ENCODE data around the gene ZBTB25. TPM values are rescaled to one million over a fixed set of nuclear protein-coding genes. Genes with fewer than 3 reads are reported as not detected.
A peak's percentile ranks its signal among the peaks of the same experiment; 100 is the strongest.

The ZBTB25 gene
- total RNA-seq, 1 donor from 2014 or later: 9.4 TPM

DNA sequence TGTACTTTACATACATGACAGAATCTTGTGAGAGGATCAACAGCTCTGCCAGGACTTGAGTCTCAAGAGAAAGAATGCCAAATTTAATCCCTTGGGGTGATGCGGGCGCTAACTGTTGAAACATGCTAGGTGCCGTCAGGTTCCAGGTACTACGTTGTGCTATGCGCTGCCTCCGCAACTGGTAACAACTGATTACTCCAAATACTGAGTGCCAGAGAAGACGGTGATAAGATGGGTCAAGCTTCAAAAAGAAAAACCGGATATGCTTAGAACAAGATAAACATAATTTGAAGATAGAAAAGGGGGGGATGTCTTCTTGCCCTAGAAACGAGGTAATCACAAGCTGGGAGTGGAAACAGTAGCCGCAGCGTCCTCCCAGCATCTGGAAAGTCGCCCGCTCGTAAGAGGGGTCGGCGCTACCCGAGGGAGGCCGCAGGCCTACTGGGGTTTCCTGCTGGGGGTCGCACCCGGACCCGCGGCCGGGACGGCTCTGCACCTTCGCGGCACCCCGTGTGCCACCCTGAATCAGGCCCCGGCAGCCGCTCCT lies 678 bp downstream of the ZBTB25 start:
- peaks cover 13% of the 10 kb centered on the region for H3K27me3 Mint-ChIP-seq (ENCODE audit: unreplicated experiment)
- H3K9me3 Mint-ChIP-seq (ENCODE audit: unreplicated experiment): peaks cover 14% of the 10 kb centered on the region
- H3K36me3 Mint-ChIP-seq (ENCODE audit: unreplicated experiment): no peaks in the 10 kb centered on the region
- peaks cover 26% of the 10 kb centered on the region for H3K4me1 Mint-ChIP-seq (ENCODE audit: low read depth, unreplicated experiment)
- H3K4me3 Mint-ChIP-seq (ENCODE audit: unreplicated experiment): peak overlapping the region; percentile 96
- peak overlapping the region; percentile 95 for H3K27ac Mint-ChIP-seq (ENCODE audit: unreplicated experiment)
- no peak for DNase-seq
- TF ChIP-seq, protein P1, sequence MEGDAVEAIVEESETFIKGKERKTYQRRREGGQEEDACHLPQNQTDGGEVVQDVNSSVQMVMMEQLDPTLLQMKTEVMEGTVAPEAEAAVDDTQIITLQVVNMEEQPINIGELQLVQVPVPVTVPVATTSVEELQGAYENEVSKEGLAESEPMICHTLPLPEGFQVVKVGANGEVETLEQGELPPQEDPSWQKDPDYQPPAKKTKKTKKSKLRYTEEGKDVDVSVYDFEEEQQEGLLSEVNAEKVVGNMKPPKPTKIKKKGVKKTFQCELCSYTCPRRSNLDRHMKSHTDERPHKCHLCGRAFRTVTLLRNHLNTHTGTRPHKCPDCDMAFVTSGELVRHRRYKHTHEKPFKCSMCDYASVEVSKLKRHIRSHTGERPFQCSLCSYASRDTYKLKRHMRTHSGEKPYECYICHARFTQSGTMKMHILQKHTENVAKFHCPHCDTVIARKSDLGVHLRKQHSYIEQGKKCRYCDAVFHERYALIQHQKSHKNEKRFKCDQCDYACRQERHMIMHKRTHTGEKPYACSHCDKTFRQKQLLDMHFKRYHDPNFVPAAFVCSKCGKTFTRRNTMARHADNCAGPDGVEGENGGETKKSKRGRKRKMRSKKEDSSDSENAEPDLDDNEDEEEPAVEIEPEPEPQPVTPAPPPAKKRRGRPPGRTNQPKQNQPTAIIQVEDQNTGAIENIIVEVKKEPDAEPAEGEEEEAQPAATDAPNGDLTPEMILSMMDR (IDR thresholded peaks at IDR 0.05; ENCODE audit: partially characterized antibody, unreplicated experiment): no peak

DNA sequence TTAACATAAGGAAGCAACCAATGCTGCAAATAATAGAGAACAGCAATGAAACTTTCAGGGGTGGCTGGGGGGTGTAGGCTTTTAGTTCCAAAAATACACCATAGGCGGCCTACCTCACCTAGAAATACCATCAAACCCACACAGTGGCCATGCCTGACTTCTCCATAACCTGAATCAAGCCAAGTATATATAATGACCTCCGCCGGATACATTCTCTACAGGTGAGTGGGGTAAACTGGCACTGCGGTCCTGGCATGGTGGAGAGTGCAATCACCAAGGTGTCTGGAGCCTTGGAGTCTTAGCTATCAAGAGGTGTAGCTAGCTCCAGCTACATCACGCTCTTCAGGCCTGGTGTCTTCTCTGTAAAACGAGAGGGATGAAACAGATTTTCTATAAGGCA lies 1.2 kb downstream of the ZBTB25 start:
- no peak for DNase-seq
- TF ChIP-seq, protein P1 (IDR thresholded peaks at IDR 0.05; ENCODE audit: partially characterized antibody, unreplicated experiment): no peak
- Mint-ChIP-seq H3K4me1 (ENCODE audit: low read depth, unreplicated experiment) (peaks cover 23% of the 10 kb centered on the region), H3K4me3 (ENCODE audit: unreplicated experiment) (peak overlapping the region; percentile 96), H3K27ac (ENCODE audit: unreplicated experiment) (no peak overlapping the region), H3K36me3 (ENCODE audit: unreplicated experiment) (no peaks in the 10 kb centered on the region), H3K27me3 (ENCODE audit: unreplicated experiment) (peaks cover 13% of the 10 kb centered on the region), H3K9me3 (ENCODE audit: unreplicated experiment) (peaks cover 14% of the 10 kb centered on the region)

DNA sequence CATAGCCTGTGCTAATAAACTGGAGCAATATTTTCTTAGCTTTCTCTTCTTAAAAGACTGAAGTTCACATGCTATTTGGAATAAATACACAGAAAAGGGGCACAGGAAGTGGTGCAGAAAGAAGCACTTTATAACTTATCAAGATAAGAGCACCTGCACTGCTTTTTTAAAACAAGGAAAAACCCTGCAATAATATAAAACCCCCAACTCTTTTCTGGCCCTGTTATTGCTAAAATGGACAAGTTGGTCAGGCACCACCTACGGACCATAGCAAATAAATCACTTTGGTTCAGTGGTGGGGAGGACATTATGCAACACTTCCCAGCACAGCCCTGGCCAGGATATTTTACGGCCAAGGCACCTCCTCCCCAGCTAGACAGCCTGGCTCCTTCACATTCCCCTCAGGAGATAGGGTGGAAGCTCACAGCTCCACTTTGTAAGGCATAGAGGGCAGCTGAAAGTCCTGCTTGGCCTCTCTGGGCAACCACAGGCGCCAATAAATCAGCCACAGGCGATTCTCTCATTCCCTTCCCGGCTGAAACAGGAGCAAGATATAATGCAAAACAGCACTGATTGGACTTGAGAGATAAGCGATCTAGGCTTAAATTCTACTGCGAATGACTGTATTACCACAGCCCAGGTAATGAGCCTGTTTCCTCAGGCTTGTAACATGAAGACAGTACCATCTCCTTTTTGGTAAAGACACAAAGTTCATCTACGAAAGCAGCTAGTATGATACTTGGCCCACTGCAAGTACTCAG lies 2.0 kb downstream of the ZBTB25 start:
- H3K36me3 Mint-ChIP-seq (ENCODE audit: unreplicated experiment): no peaks in the 10 kb centered on the region
- peaks cover 13% of the 10 kb centered on the region for H3K27me3 Mint-ChIP-seq (ENCODE audit: unreplicated experiment)
- H3K4me3 Mint-ChIP-seq (ENCODE audit: unreplicated experiment): no peak overlapping the region
- H3K4me1 Mint-ChIP-seq (ENCODE audit: low read depth, unreplicated experiment): peaks cover 16% of the 10 kb centered on the region
- no peak overlapping the region for H3K27ac Mint-ChIP-seq (ENCODE audit: unreplicated experiment)
- no peak for DNase-seq
- peaks cover 14% of the 10 kb centered on the region for H3K9me3 Mint-ChIP-seq (ENCODE audit: unreplicated experiment)
- TF ChIP-seq, protein P1 (IDR thresholded peaks at IDR 0.05; ENCODE audit: partially characterized antibody, unreplicated experiment): no peak

DNA sequence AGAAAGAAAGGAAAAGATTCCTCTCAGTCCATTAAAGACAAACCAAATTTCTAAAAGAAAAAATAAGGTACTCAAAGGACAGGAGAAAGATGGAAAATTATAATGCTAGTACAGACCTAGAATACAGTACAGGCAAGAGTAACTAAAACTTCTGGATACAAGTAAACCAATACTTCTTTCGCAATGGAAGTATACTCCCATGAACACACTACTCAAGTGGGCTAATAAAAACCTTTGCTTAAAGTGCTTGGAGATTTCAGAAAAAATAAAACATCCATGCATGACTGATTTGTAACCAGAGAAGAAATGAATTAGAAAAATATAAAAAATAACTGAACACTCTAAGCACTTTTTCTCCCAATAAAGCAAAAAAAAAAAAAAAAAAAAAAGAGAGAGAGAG lies 3.5 kb downstream of the ZBTB25 start:
- no peak for DNase-seq
- Mint-ChIP-seq H3K4me3 (ENCODE audit: unreplicated experiment) (no peak overlapping the region), H3K27ac (ENCODE audit: unreplicated experiment) (no peak overlapping the region), H3K4me1 (ENCODE audit: low read depth, unreplicated experiment) (peaks cover 10% of the 10 kb centered on the region), H3K27me3 (ENCODE audit: unreplicated experiment) (peaks cover 6% of the 10 kb centered on the region), H3K36me3 (ENCODE audit: unreplicated experiment) (no peaks in the 10 kb centered on the region), H3K9me3 (ENCODE audit: unreplicated experiment) (peaks cover 6% of the 10 kb centered on the region)
- TF ChIP-seq, protein P1 (IDR thresholded peaks at IDR 0.05; ENCODE audit: partially characterized antibody, unreplicated experiment): no peak

DNA sequence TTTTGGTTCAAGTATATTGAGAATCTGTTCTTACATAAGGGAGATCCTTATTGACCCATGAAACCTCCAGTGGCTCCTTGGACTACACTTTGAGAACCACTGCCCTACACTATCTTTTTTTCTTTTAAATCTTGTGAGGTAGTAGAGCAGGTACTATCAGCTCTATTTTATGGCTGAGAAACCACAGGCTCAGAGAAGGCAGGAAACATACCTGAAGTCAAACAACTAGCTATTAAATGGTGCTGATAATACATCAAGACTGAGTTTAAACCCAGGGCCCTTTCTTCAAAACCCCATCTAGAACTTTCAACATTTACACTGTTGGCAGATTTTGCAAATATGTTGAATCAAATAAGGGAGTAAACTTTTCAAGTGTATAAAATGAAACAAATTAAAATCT lies 6.9 kb downstream of the ZBTB25 start:
- Mint-ChIP-seq H3K4me3 (ENCODE audit: unreplicated experiment) (no peak overlapping the region), H3K9me3 (ENCODE audit: unreplicated experiment) (no peaks in the 10 kb centered on the region), H3K27me3 (ENCODE audit: unreplicated experiment) (no peaks in the 10 kb centered on the region), H3K36me3 (ENCODE audit: unreplicated experiment) (no peaks in the 10 kb centered on the region), H3K4me1 (ENCODE audit: low read depth, unreplicated experiment) (peaks cover 3% of the 10 kb centered on the region), H3K27ac (ENCODE audit: unreplicated experiment) (no peak overlapping the region)
- TF ChIP-seq, protein P1 (IDR thresholded peaks at IDR 0.05; ENCODE audit: partially characterized antibody, unreplicated experiment): no peak
- DNase-seq: no peak

Measured in glutamatergic neuron (in vitro differentiated cells).